Measurements from ENCODE around the gene C13orf46. TPM values are rescaled to one million over a fixed set of nuclear protein-coding genes. Genes with fewer than 3 reads are reported as not detected.

Gene C13orf46
- polyA plus RNA-seq (2011; rRNA removed) (0.35 and 0.51 TPM in 2 replicates), polyA minus RNA-seq (2011; rRNA and poly(A)+ RNA removed) (0.70 and 1.7 TPM in 2 replicates)

DNA sequence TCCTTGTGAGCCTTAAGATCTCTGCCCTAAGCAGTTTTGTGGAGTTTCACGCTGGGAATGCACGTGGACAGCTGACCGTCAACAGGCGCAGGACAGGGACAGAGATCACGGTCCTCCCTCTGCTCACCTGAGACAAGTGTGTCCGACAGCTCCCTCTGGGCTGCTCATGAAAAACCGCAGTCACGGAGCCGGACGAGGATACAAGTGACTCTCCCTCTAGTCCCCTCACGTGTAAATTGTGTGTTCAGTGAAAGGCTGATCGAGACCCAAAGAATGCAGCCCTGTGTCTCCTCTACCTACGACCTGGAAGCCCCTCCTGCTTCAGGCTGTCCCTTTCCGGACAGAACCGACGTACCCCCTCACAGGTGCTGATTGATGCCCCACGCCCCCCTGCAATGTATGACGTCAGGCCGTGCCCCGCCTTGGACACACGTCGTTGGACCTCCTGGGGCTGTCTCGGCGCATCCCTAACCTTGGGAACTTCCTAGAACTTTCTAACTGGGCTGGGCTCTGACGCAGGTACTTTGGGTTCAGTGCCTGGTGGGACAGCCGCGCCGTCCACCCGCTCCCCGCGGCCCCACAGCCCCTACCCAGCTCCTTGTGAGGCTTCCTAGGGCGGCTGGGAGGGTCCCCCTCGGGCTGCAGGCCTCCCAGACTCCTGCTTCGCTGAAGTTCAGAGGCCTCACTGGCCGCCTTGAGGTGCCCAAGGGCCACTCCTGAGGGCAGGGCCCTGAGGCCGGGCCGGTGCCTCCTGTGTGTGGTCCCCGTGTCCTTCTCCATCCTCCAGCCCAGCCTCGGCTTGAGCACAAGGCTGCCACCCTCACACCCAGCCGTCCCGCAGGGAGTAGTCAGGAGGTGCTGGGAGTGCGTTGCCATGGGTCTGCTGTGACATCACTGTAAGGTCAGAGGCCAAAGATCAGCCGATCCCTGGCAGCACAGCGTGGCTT is at the start of gene C13orf46:
Gene C13orf46 (minus strand): TSS at position 859 of the 947 bp plus-strand sequence. CDS start 79 bp downstream, at position 780.
- ChIA-PET CTCF (no interaction called here), POLR2A (no interaction called here)

GRCh38 chr13:114022876-114023275 is 49.0 kb upstream of the C13orf46 start:
- no peak for TF ChIP-seq CTCF (IDR thresholded peaks at IDR 0.05; ENCODE audit: low read depth, low read length)
- ChIA-PET CTCF (no interaction called here), POLR2A (no interaction called here)
- no peaks in the 10 kb centered on the region; the same call in 1 of the 2 replicates for H3K9me3 ChIP-seq (ENCODE audit: control insufficient read depth, insufficient read depth, low read length)
- DNase-seq (ENCODE audit: low read depth, low spot score): no peak
- no peaks in the 10 kb centered on the region for H3K27me3 ChIP-seq (ENCODE audit: control insufficient read depth, insufficient read depth, low read length)
- H3K27ac ChIP-seq (ENCODE audit: low read depth, low read length): no peak overlapping the region
- no peak overlapping the region for H3K4me3 ChIP-seq (ENCODE audit: low read depth, low read length)

More for the DNA sequence above, at the start of gene C13orf46:
- no peak for DNase-seq (ENCODE audit: low read depth, low spot score)
- Histone ChIP-seq H3K27ac (ENCODE audit: low read depth, low read length) (no peak within 1 kb of the TSS), H3K27me3 (ENCODE audit: control insufficient read depth, insufficient read depth, low read length) (no peaks in the 10 kb centered on the region), H3K9me3 (ENCODE audit: control insufficient read depth, insufficient read depth, low read length) (peaks cover 4% of the 10 kb centered on the region; the same call in 1 of the 2 replicates), H3K4me3 (ENCODE audit: low read depth, low read length) (no peak within 1 kb of the TSS)
- TF ChIP-seq CTCF (IDR thresholded peaks at IDR 0.05; ENCODE audit: low read depth, low read length): no peak

GRCh38 chr13:114022309-114022669 is 48.4 kb upstream of the C13orf46 start:
- POLR2A ChIA-PET: no interaction called here

GRCh38 chr13:114021464-114022308 is 47.8 kb upstream of the C13orf46 start:
- Histone ChIP-seq H3K9me3 (ENCODE audit: control insufficient read depth, insufficient read depth, low read length) (no peaks in the 10 kb centered on the region; the same call in 1 of the 2 replicates), H3K27ac (ENCODE audit: low read depth, low read length) (no peak overlapping the region), H3K4me3 (ENCODE audit: low read depth, low read length) (no peak overlapping the region), H3K27me3 (ENCODE audit: control insufficient read depth, insufficient read depth, low read length) (no peaks in the 10 kb centered on the region)
- POLR2A ChIA-PET: no interaction called here
- CTCF ChIA-PET: no interaction called here
- no peak for TF ChIP-seq CTCF (IDR thresholded peaks at IDR 0.05; ENCODE audit: low read depth, low read length)
- no peak for DNase-seq (ENCODE audit: low read depth, low spot score)

More at GRCh38 chr13:114022309-114022669, 48.4 kb upstream of the C13orf46 start:
- no peak for DNase-seq (ENCODE audit: low read depth, low spot score)
- CTCF ChIA-PET: no interaction called here
- H3K27me3 ChIP-seq (ENCODE audit: control insufficient read depth, insufficient read depth, low read length): no peaks in the 10 kb centered on the region
- no peak for TF ChIP-seq CTCF (IDR thresholded peaks at IDR 0.05; ENCODE audit: low read depth, low read length)
- H3K9me3 ChIP-seq (ENCODE audit: control insufficient read depth, insufficient read depth, low read length): no peaks in the 10 kb centered on the region; the same call in 1 of the 2 replicates
- H3K27ac ChIP-seq (ENCODE audit: low read depth, low read length): no peak overlapping the region
- no peak overlapping the region for H3K4me3 ChIP-seq (ENCODE audit: low read depth, low read length)

All from AG04450 (cell line).